ENCODE results near the gene RALGPS1. TPM values are rescaled to one million over a fixed set of nuclear protein-coding genes. Genes with fewer than 3 reads are reported as not detected.

The RALGPS1 gene
- total RNA-seq, 4 donors from 2014 or later = 4.6 to 11.9 (median 10.0) TPM

DNA sequence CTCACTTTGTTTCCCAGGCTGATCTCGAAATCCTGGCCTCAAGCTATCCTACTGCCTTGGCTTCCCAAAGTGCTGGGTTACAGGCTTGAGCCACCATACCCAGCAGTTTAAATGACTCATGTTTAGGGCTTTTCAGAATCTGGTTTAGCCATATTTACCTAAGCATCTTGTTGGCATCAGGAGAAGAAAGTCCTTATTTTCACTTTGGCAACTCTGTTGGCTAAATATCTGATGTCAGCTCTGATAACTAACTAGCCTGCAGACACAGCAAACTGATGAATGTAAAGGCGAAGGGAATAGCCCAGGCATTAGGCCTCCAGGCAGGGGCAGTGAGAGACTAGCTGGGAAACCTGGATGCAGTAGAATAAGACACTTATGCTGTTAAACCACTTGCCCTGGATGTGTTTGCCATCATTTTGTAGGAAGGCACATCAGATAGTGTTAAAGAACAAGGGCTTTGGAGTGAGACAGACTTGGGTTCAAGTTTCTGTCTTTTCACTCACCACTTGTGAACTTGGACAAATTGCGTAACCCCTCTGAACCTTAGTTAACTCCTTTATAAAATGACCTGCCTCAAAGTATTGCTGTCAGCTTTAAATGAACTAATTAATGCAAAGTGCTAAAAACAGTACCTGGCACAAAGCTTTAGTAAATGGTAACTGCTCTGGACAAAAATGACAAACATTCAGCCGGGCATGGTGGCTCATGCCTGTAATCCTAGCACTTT, 315.3 kb downstream of the RALGPS1 start:
- intact Hi-C loops (cut with DNase I) = no loop called here
- DNase-seq (ENCODE audit: extremely low spot score) = no peak
- no peaks in the 10 kb centered on the region for H3K36me3 ChIP-seq
- TF ChIP-seq, protein P1, sequence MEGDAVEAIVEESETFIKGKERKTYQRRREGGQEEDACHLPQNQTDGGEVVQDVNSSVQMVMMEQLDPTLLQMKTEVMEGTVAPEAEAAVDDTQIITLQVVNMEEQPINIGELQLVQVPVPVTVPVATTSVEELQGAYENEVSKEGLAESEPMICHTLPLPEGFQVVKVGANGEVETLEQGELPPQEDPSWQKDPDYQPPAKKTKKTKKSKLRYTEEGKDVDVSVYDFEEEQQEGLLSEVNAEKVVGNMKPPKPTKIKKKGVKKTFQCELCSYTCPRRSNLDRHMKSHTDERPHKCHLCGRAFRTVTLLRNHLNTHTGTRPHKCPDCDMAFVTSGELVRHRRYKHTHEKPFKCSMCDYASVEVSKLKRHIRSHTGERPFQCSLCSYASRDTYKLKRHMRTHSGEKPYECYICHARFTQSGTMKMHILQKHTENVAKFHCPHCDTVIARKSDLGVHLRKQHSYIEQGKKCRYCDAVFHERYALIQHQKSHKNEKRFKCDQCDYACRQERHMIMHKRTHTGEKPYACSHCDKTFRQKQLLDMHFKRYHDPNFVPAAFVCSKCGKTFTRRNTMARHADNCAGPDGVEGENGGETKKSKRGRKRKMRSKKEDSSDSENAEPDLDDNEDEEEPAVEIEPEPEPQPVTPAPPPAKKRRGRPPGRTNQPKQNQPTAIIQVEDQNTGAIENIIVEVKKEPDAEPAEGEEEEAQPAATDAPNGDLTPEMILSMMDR (IDR thresholded peaks at IDR 0.05) = no peak
- TF ChIP-seq EP300 (IDR thresholded peaks at IDR 0.05) = no peak
- TF ChIP-seq POLR2AphosphoS5 (IDR thresholded peaks at IDR 0.05) = no peak
- no peak for TF ChIP-seq POLR2A (IDR thresholded peaks at IDR 0.05; ENCODE audit: low read depth)
- no peak overlapping the region for H3K4me3 ChIP-seq
- peaks cover 6 to 36% (median 33%) of the 10 kb centered on the region in 4 donors for H3K4me1 ChIP-seq
- no peaks in the 10 kb centered on the region for H3K27me3 ChIP-seq
- H3K9me3 ChIP-seq = no peaks in the 10 kb centered on the region
- WGBS = 92% methylated on average over 4 of the region's 4 CpGs
- H3K27ac ChIP-seq (replicated peaks in 1 of 4) = no peak overlapping the region

DNA sequence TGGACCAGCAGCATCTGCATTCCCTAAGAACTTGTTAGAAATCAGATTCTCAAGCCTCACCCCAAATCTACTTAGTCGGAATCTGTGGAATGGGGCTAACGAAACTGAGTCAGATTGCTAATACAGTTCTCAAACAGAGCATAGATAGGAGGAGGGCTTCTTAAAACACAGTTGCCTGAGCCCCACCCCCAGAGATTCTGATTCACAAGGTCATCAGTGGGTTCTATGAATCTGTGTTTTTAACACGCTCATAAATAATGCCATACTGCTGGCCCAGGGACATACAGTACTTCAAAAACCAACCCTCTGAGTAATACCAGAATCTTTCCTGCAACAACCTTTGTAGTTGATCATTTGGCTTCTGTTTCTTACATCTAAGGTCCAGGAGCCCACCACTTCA, 317.1 kb downstream of the RALGPS1 start:
- no peak overlapping the region for H3K4me3 ChIP-seq
- WGBS = 95% methylated on average over 3 of the region's 3 CpGs
- peaks cover 0 to 26% (median 20%) of the 10 kb centered on the region in 4 donors for H3K4me1 ChIP-seq

DNA sequence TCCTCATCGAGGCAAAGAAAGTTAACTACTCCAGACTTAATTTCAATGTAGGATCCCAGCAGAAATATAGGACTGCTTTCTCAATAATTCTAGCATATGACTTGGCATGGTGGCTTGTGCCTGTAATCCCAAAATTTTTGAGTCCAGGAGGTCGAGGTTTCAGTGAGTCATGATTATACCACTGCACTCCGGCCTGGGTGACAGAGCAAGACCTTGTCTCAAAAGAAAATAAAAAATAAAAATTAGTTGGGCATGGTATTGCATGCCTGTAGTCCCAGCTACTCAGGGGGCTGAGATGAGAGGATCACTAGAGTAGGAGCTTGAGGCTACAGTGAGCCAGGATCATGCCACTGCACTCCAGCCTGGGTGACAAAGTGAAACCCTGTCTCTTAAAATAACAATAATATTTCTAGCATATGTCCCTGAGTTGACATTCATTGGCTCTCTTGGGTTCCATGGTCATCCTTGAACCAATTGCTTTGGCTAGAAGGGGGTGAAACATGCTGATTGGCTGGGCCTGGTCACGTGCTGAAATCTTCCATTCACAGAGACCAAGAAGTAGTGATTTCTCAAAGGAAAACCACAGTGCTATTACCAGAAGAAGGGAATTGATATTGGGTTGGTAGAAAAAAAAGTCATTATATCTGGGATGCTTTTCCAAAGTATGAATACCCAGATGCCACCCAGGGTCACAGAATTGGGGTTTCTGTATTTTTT, 318.4 kb downstream of the RALGPS1 start:
- no peak for DNase-seq (ENCODE audit: extremely low spot score)
- no peak for TF ChIP-seq POLR2A (IDR thresholded peaks at IDR 0.05; ENCODE audit: low read depth)
- Histone ChIP-seq H3K9me3 (no peaks in the 10 kb centered on the region), H3K4me3 (no peak overlapping the region), H3K27ac (replicated peaks in 1 of 4) (peak overlapping the region; percentile 16 to 61 (median 42)), H3K27me3 (no peaks in the 10 kb centered on the region), H3K4me1 (peaks cover 0 to 24% (median 18%) of the 10 kb centered on the region in 4 donors), H3K36me3 (peaks cover 0 to 9% (median 0%) of the 10 kb centered on the region in 4 donors)
- WGBS = 88% methylated on average over 4 of the region's 4 CpGs
- intact Hi-C loops (cut with DNase I) = no loop called here

More for the DNA sequence above, 317.1 kb downstream of the RALGPS1 start:
- TF ChIP-seq POLR2AphosphoS5 (IDR thresholded peaks at IDR 0.05) (no peak), EP300 (IDR thresholded peaks at IDR 0.05) (no peak), POLR2A (IDR thresholded peaks at IDR 0.05; ENCODE audit: low read depth) (no peak)
- TF ChIP-seq, protein P1 (IDR thresholded peaks at IDR 0.05) = no peak
- Histone ChIP-seq H3K36me3 (no peaks in the 10 kb centered on the region), H3K9me3 (no peaks in the 10 kb centered on the region), H3K27me3 (no peaks in the 10 kb centered on the region), H3K27ac (replicated peaks in 1 of 4) (no peak overlapping the region)
- intact Hi-C loops (cut with DNase I) = no loop called here
- no peak for DNase-seq (ENCODE audit: extremely low spot score)

DNA sequence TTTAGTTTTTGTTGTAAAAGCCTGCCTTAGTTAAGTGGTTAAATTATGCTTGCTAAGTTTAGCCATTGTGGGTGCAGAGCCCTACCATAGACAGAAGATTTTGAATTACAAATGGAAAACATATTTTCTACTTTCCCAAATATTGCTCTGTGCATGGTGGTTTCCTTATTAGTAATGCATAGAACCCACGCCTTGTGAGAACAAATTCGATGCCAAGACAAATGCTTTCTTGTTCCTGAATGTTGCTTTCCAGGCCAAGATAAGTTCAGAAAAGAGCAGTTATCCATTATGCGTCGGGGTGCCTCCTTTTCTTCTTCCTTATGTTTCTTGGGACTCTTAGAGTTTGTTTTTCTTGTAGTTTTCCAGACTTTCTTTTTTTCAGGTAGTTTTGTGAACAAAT, 319.0 kb downstream of the RALGPS1 start:
- Histone ChIP-seq H3K9me3 (no peaks in the 10 kb centered on the region), H3K36me3 (peaks cover 0 to 9% (median 0%) of the 10 kb centered on the region in 4 donors), H3K4me3 (no peak overlapping the region), H3K27me3 (no peaks in the 10 kb centered on the region), H3K27ac (replicated peaks in 1 of 4) (peak overlapping the region; percentile 16 to 61 (median 55)), H3K4me1 (peaks cover 0 to 24% (median 18%) of the 10 kb centered on the region in 4 donors)
- DNase-seq (ENCODE audit: extremely low spot score) = no peak
- 60% methylated on average over 4 of the region's 4 CpGs for WGBS
- intact Hi-C loops (cut with DNase I) = no loop called here
- TF ChIP-seq, protein P1 (IDR thresholded peaks at IDR 0.05) = no peak
- TF ChIP-seq POLR2AphosphoS5 (IDR thresholded peaks at IDR 0.05) = no peak
- TF ChIP-seq EP300 (IDR thresholded peaks at IDR 0.05) = no peak
- TF ChIP-seq POLR2A (IDR thresholded peaks at IDR 0.05; ENCODE audit: low read depth) = no peak

DNA sequence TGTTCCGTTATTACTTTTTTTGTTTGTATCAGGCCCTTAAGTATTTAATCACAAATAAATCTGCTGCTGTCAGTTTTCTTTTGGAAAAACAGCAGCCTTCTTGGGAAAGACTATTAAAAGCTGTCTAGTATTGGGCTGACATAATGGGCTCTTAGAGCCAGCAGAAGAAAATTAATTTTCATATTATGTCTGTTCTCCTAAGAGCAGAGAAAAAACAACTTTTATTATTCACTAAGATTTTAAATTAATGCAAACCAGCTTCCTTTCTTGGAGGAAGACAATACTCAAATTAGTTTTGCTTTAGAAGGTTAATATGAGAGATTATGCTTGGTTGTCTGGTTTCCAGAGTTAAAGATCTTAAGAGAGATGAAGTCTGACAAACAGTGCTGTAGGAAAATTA, 319.4 kb downstream of the RALGPS1 start:
- Histone ChIP-seq H3K27me3 (no peaks in the 10 kb centered on the region), H3K4me1 (peaks cover 0 to 24% (median 18%) of the 10 kb centered on the region in 4 donors), H3K4me3 (no peak overlapping the region), H3K9me3 (no peaks in the 10 kb centered on the region), H3K36me3 (peaks cover 0 to 9% (median 0%) of the 10 kb centered on the region in 4 donors), H3K27ac (replicated peaks in 1 of 4) (peak overlapping the region; percentile 16 to 61 (median 55))
- DNase-seq (ENCODE audit: extremely low spot score) = no peak
- 42% methylated on average over 1 of the region's 1 CpG for WGBS
- no peak for TF ChIP-seq EP300 (IDR thresholded peaks at IDR 0.05)
- no peak for TF ChIP-seq POLR2AphosphoS5 (IDR thresholded peaks at IDR 0.05)
- TF ChIP-seq, protein P1 (IDR thresholded peaks at IDR 0.05) = no peak
- no peak for TF ChIP-seq POLR2A (IDR thresholded peaks at IDR 0.05; ENCODE audit: low read depth)
- intact Hi-C loops (cut with DNase I) = no loop called here
